ENCODE results near the gene H1-8. TPM values are rescaled to one million over a fixed set of nuclear protein-coding genes. Genes with fewer than 3 reads are reported as not detected.
"Not testable (repeated sequence)": the region's sequence is repeated elsewhere in the genome, so short reads cannot be mapped to it uniquely, and the experiment has no call there.

H1-8 gene
- total and polyA plus RNA-seq, 12 donors = not detected

DNA sequence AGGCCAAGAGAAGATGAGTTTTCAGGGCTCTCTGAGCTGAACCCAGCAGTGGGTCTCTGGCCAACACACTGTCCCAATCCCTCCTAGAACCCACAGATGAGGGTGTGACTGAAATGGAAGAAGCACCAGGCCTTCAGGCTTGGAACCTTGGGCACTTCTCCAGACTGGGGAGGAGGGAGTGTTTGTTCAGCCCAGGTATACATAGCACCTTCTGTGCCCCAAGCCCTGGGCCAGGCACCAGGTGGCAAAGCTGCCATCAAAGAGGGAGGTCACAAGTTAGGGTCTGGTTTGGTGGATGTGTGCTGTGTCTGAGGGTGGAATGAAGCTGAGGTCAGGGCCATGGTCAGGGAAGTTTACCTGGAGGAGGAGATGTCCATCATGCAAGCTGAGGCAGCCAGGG lies 30.4 kb upstream of the H1-8 start:
- Histone ChIP-seq H3K36me3 (replicated peaks in 1 of 2) (peaks cover 0 to 22% of the 10 kb centered on the region in 2 donors), H3K4me1 (replicated peaks in 1 of 2) (no peaks in the 10 kb centered on the region), H3K27ac (no peak overlapping the region), H3K4me3 (no peak overlapping the region), H3K27me3 (no peaks in the 10 kb centered on the region), H3K9me3 (replicated peaks in 1 of 3) (no peaks in the 10 kb centered on the region)
- intact Hi-C loops (cut with DNase I) = no loop called here
- TF ChIP-seq, protein P1, sequence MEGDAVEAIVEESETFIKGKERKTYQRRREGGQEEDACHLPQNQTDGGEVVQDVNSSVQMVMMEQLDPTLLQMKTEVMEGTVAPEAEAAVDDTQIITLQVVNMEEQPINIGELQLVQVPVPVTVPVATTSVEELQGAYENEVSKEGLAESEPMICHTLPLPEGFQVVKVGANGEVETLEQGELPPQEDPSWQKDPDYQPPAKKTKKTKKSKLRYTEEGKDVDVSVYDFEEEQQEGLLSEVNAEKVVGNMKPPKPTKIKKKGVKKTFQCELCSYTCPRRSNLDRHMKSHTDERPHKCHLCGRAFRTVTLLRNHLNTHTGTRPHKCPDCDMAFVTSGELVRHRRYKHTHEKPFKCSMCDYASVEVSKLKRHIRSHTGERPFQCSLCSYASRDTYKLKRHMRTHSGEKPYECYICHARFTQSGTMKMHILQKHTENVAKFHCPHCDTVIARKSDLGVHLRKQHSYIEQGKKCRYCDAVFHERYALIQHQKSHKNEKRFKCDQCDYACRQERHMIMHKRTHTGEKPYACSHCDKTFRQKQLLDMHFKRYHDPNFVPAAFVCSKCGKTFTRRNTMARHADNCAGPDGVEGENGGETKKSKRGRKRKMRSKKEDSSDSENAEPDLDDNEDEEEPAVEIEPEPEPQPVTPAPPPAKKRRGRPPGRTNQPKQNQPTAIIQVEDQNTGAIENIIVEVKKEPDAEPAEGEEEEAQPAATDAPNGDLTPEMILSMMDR (IDR thresholded peaks at IDR 0.05) = no peak
- TF ChIP-seq POLR2A (IDR thresholded peaks at IDR 0.05) = no peak
- no peak for DNase-seq

DNA sequence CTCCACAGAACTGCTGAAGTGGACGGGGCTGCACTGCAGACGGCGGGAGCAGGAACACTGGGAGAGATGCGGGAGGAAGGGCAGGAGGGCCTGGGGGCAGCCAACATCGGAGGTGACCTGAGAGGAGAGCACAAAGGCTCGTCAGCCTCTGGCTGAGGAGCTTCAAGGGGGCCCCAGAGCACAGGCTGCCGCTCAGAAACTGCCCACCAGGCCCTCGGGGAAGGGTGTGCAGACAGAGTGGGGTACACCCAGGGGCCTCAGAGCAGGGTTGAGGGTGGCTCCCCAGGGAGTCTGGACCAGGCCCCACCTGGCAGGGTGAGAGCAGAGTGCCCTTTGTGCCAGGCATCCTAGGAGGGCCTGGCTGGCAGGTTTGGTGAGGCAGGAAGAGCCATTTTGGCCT lies 29.3 kb upstream of the H1-8 start:
- Histone ChIP-seq H3K27ac (no peak overlapping the region), H3K27me3 (no peaks in the 10 kb centered on the region), H3K4me1 (replicated peaks in 1 of 2) (no peaks in the 10 kb centered on the region), H3K4me3 (no peak overlapping the region), H3K36me3 (replicated peaks in 1 of 2) (peaks cover 0 to 22% of the 10 kb centered on the region in 2 donors), H3K9me3 (replicated peaks in 1 of 3) (no peaks in the 10 kb centered on the region)
- intact Hi-C loops (cut with DNase I) = no loop called here
- 89 to 97% (median 91%) methylated on average over 2 to 8 of the region's 8 CpGs for WGBS, 4 donors
- DNase-seq = no peak
- TF ChIP-seq, protein P1 (IDR thresholded peaks at IDR 0.05) = no peak
- TF ChIP-seq POLR2A (IDR thresholded peaks at IDR 0.05) = no peak

DNA sequence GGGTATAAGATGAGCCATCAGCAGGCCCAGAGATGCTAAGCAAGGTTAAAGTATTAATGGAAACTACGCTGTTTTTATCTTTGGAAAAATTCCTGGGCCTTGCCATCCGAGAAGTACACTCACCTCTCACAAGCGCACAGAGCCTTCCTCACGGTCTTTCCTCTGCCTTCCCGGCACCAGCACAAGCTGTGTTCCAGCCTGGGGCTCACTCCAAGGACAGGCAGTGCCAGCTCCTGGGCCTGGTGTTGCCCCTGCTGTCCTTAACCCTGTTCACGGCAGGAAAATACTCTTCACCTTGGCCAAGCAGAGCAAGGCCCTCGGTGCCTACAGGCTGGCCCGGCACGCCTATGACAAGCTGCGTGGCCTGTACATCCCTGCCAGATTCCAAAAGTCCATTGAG lies 28.9 kb upstream of the H1-8 start:
- H3K36me3 ChIP-seq (replicated peaks in 1 of 2) = peaks cover 0 to 23% of the 10 kb centered on the region in 2 donors
- H3K4me3 ChIP-seq = no peak overlapping the region
- intact Hi-C loops (cut with DNase I) = no loop called here
- TF ChIP-seq, protein P1 (IDR thresholded peaks at IDR 0.05) = no peak
- no peak for TF ChIP-seq POLR2A (IDR thresholded peaks at IDR 0.05)
- peak in 2 of 7 donors; percentile 53 to 54 for DNase-seq
- H3K9me3 ChIP-seq (replicated peaks in 1 of 3) = no peaks in the 10 kb centered on the region
- H3K4me1 ChIP-seq (replicated peaks in 1 of 2) = no peaks in the 10 kb centered on the region
- 85 to 94% (median 91%) methylated on average over 6 to 10 of the region's 10 CpGs for WGBS, 4 donors
- no peaks in the 10 kb centered on the region for H3K27me3 ChIP-seq
- H3K27ac ChIP-seq = no peak overlapping the region

DNA sequence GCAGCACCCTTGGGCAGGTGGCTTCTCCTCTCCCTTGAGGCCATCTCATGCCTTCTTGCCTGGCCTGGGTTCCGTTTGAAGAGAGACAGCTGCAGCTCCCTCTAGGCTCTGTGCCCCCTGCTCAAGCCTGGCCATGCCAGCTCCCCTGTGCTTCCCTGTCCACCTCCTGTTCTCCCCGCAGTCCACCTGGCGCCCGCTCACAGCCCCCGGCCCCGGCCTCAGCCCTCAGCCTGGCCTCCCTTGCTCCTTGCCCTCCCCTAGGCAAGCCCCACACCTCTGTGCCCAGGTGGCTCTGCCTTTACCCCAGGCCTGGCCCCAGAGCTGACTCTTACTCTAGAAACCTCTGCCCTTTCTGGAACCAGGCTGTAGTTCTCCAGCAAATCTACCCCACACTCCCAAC lies 28.4 kb upstream of the H1-8 start:
- Histone ChIP-seq H3K9me3 (replicated peaks in 1 of 3) (no peaks in the 10 kb centered on the region), H3K27ac (no peak overlapping the region), H3K27me3 (no peaks in the 10 kb centered on the region), H3K4me3 (no peak overlapping the region), H3K4me1 (replicated peaks in 1 of 2) (no peaks in the 10 kb centered on the region), H3K36me3 (replicated peaks in 1 of 2) (peaks cover 0 to 27% of the 10 kb centered on the region in 2 donors)
- TF ChIP-seq, protein P1 (IDR thresholded peaks at IDR 0.05) = no peak
- no peak for TF ChIP-seq POLR2A (IDR thresholded peaks at IDR 0.05)
- intact Hi-C loops (cut with DNase I) = no loop called here
- DNase-seq = no peak
- WGBS, 4 donors = 95 to 96% (median 96%) methylated on average over 5 to 6 of the region's 6 CpGs

DNA sequence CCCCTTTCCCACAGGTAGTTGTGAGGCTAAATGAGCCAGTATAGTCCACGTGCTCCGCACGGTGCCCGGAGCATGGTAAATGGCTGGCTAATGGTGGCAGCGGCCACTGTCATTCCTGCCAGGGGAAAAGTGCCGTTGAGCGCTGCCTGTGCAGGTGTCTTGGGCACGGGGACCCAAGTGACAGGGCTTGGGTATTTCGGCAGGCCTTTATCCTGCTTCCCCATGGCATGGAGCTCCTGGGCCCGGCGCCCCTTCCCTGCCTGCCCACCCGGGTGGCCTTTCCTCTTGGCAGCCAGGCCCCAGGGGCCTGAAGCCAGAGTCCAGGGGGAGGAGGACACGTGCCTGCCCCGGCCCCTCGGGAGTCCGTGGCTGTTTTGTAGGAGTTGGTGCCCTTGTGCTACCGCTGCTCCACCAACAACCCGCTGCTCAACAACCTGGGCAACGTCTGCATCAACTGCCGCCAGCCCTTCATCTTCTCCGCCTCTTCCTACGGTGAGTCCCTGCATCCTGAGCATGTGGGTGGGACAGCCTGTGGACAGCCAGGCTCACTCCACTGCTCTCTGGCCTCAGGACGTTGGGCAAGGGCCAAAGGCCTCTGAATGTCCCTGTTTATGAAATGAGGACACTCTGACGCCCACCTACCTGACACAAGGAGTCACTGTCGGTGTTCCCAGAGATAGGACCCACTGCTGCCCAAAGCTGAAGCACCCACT lies 27.7 kb upstream of the H1-8 start:
- H3K27ac ChIP-seq; DNase-seq; H3K4me3 ChIP-seq; H3K27me3 ChIP-seq; H3K9me3 ChIP-seq (replicated peaks in 1 of 3); H3K4me1 ChIP-seq (replicated peaks in 1 of 2); intact Hi-C loops (cut with DNase I): not testable (repeated sequence)
- WGBS, 4 donors = 92 to 100% (median 95%) methylated on average over 3 to 21 of the region's 25 CpGs
- H3K36me3 ChIP-seq (replicated peaks in 1 of 2) = peaks cover 0 to 27% of the 10 kb centered on the region in 2 donors

DNA sequence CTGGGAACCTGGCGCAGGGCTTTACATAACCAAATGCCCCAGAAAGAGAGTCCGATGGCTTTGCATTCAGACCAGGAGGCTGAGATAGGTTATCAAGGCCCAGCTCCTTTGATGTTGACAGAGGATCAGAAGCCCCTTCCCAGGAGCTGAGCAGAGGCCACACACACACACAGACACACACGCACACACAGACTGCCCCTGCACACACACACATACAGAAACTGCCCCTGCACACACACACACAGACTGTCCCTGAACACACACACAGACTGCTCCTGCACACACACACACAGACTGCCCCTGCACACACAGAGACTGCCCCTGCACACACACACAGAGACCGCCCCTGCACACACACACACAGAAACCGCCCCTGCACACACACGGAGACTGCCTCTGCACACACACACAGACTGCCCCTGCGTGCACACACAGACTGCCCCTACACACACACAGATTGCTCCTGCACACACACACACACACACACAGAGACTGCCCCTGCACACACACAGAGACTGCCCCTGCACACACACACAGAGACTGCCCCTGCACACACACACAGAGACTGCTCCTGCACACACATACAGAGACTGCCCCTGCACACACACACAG lies 27.0 kb upstream of the H1-8 start:
- H3K27me3 ChIP-seq; DNase-seq; H3K27ac ChIP-seq; intact Hi-C loops (cut with DNase I); H3K4me1 ChIP-seq (replicated peaks in 1 of 2); H3K9me3 ChIP-seq (replicated peaks in 1 of 3); H3K4me3 ChIP-seq: not testable (repeated sequence)
- 84 to 100% (median 92%) methylated on average over 1 to 7 of the region's 7 CpGs for WGBS, 4 donors
- H3K36me3 ChIP-seq (replicated peaks in 1 of 2) = peaks cover 0 to 27% of the 10 kb centered on the region in 2 donors
